T-helper 2 cell treated with Interferon-gamma antibody and Interleukin-4, amounts not matched to agents 5 μg/mL and 100 μg/mL, for 36 hours (primary cell): Measurements from ENCODE around the gene ENPP6.

Experiments used
- DNase-seq: peaks from one replicate; pipeline ENCODE4 v3.0.0; 2021; ENCODE audit warnings: low spot score
- H3K27ac Mint-ChIP-seq: one replicate; pipeline ENCODE4 v1.8.0; 2021; ENCODE audit warnings: mild to moderate bottlenecking, mixed read lengths
- H3K27me3 Mint-ChIP-seq: one replicate; pipeline ENCODE4 v1.8.0; 2021; ENCODE audit warnings: low read depth, mixed read lengths
- H3K36me3 Mint-ChIP-seq: one replicate; pipeline ENCODE4 v1.8.0; 2021; ENCODE audit warnings: low read depth, mixed read lengths
- H3K4me1 Mint-ChIP-seq: one replicate; pipeline ENCODE4 v1.8.0; 2021; ENCODE audit warnings: low read depth, mixed read lengths
- H3K4me3 Mint-ChIP-seq: one replicate; pipeline ENCODE4 v1.8.0; 2022; ENCODE audit warnings: mild to moderate bottlenecking, moderate library complexity, mixed read lengths
- H3K9me3 Mint-ChIP-seq: one replicate; pipeline ENCODE4 v1.8.0; 2021; ENCODE audit warnings: mixed read lengths

The ENPP6 gene

DNA sequence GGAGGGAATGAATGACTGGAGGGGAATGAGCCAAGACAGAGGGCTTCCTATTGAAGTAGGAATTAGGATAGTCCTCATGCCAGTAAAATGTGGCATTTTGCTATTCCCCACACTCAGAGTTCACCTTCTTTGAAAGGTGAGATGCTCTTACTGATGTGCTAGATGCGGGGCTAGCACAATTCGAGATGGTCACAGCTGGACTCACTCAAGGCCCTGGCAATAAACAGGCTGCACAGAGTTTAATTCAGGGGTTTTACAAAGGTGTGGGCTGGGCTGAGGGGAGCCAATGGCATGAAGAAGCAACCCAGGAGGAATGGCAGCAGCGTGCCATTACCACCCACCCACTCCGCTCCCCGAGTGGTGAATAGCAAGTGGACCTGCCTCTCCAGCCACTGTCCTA lies 55.1 kb downstream of the ENPP6 start:
- Mint-ChIP-seq H3K4me1 (no peaks in the 10 kb centered on the region), H3K27ac (no peak overlapping the region), H3K4me3 (no peak overlapping the region), H3K36me3 (no peaks in the 10 kb centered on the region), H3K9me3 (no peaks in the 10 kb centered on the region), H3K27me3 (peaks cover 52% of the 10 kb centered on the region)
- no peak for DNase-seq

DNA sequence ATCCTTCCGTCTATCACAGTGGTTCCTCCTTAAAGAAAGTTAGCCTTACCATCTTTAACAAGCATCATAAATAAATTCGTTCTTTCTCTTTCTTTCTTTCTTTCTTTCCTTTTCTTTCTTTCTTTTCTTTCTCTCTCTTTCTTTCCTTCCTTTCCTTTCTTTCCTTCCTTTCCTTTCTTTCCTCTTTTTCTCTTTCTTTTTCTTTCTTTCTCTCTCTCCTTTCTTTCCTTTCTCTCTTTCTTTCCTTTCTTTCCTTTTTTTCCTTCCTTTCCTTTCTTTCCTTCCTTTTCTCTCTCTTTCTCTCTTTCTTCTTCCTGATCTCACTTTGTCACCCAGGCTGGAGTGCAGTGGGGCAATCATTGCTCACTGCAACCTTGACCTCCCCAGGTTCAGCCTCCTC lies 60.4 kb downstream of the ENPP6 start:
- H3K4me1 Mint-ChIP-seq, result no peaks in the 10 kb centered on the region
- H3K9me3 Mint-ChIP-seq, result no peaks in the 10 kb centered on the region
- no peaks in the 10 kb centered on the region for H3K36me3 Mint-ChIP-seq
- H3K27me3 Mint-ChIP-seq, result peaks cover 33% of the 10 kb centered on the region
- DNase-seq, result no peak
- H3K4me3 Mint-ChIP-seq, result no peak overlapping the region
- H3K27ac Mint-ChIP-seq, result no peak overlapping the region

DNA sequence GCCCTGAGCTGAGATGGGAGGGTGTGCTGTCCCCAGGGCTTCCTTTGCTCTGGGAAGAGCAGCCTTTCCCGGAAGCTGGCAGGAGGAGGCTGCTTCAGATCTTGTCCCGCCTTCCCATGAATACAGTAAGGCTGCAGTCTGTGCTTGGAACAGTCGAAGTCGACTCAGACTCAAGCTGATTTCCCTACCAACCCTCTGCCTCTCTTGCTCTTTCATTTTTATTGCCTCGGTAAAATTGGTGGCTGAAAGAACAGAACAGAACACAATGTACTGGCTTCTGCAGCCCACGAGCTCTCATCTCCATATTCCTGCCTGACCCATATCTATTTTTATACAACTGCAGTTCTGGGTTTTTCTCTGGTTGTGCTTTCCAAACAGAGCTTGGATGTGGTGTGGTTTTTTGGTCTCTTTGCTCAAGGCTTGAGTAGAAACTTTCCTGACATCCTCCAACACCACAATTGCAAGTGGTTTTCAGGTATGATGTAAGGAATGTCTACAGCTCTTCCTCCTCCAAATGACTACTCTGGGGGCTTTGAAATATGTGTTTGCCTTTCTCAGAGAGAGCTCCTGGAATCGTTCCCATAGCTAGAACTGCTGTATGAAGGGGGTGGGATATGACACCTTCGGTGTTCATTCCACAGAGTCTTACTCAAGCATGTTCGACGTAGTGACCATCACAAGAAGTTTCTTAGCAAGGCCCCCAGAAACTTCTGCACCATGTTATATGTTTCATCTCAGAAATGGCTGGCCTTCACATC lies 61.3 kb downstream of the ENPP6 start:
- peaks cover 28% of the 10 kb centered on the region for H3K27me3 Mint-ChIP-seq
- no peaks in the 10 kb centered on the region for H3K4me1 Mint-ChIP-seq
- H3K9me3 Mint-ChIP-seq, result no peaks in the 10 kb centered on the region
- no peaks in the 10 kb centered on the region for H3K36me3 Mint-ChIP-seq
- H3K27ac Mint-ChIP-seq, result no peak overlapping the region
- no peak overlapping the region for H3K4me3 Mint-ChIP-seq
- DNase-seq, result no peak

DNA sequence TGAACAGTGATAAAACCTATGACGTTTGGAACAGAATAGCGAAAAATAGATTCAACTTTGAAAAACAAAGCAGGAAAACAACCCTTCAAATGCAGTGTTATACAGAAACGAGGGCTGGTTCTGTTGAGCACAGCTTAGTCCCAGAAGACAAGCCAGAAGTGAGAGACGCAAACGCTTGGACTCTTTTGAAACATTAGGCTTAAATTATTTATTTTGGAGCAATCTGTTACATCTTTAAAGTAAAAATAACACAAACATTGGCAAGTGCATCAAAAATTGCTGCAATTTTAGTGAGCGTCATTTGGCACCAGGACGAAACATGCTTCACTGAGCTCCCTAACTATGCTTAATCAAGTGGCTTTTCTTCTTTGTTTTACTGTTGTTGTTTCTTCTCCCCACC lies 63.5 kb downstream of the ENPP6 start:
- Mint-ChIP-seq H3K9me3 (no peaks in the 10 kb centered on the region), H3K4me1 (peaks cover under 1% of the 10 kb centered on the region), H3K27me3 (peaks cover 16% of the 10 kb centered on the region), H3K36me3 (no peaks in the 10 kb centered on the region), H3K4me3 (no peak overlapping the region), H3K27ac (no peak overlapping the region)
- no peak for DNase-seq

DNA sequence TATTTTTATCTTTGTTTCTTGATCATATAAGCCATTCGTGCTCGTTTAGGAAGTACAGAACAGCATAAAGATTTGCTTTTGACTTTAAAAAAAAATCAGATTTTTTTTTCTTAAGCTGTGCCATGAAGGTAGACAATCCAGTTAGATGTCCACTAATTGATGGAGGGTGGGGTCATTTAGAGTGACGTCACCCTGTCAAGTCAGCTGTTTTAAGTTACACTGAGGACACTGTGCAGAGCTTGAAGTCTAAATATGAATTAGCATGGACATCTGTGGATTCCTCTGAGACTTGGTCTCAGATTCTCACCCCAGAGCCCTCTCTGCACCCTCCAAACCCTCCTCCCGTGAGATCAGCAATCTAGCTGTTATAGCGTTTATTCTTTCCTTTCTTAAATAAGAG lies 63.9 kb downstream of the ENPP6 start:
- Mint-ChIP-seq H3K27ac (no peak overlapping the region), H3K27me3 (peaks cover 12% of the 10 kb centered on the region), H3K9me3 (no peaks in the 10 kb centered on the region), H3K4me1 (peaks cover 3% of the 10 kb centered on the region), H3K4me3 (no peak overlapping the region), H3K36me3 (no peaks in the 10 kb centered on the region)
- no peak for DNase-seq

DNA sequence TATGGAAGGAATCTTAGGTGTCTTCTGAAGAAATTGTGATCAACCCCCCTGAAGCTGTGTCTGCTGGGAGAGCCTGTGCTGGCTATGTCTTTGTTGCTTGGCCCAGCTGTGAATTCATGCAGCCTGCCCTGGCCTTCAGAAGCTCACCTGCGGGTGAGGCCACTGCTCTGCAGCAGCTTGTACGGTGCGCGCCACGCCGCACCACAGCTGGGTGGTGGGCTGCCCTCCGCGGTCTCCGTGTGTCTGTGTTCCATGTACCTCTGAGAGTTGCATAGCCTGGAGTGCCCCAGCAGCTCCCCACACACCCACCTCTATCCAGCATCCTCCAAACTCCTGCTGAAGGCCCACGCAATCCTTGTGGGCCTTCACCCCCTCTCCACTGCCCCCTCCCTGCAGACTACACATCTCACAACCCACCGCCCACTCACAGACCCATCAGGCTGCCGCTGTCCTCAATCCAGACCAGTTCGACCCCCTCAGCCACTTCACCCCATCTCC lies 65.6 kb downstream of the ENPP6 start:
- no peak overlapping the region for H3K27ac Mint-ChIP-seq
- peaks cover 8% of the 10 kb centered on the region for H3K27me3 Mint-ChIP-seq
- no peaks in the 10 kb centered on the region for H3K36me3 Mint-ChIP-seq
- peaks cover 13% of the 10 kb centered on the region for H3K4me1 Mint-ChIP-seq
- H3K4me3 Mint-ChIP-seq, result no peak overlapping the region
- H3K9me3 Mint-ChIP-seq, result no peaks in the 10 kb centered on the region
- no peak for DNase-seq

DNA sequence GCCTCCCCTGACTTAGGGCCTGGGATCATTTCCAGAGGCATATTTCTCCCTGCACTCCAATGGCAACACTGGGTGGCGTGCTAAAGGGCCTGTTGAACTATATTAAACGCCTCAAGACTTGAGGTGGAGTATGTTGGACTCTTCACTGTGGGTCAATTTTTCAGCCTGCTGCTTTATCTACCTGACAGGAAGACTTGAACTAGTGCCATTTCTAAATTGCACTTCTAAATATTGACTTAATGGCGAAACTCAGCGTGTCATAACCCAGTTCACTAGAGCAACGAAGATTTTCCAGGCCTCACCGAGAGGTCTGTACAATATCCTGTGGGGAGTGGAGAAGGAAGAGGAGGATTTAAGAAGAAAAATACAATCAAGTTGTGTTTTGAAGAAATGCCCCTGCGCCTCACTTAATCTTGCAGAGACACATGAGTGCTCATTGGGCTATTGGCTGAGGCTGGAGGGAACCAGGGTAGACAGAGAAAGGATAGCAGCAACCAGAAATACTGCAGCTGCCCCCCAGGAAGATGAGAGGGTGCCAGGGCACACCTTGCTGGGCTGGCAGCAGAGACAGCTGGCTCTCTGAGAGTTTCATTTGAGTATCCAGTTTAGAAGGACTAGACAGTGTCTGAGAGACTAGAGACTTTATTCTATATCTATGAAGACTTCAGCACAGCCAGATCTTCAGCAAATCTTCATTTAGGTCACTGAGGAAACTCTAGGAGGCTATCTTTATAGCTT lies 67.4 kb downstream of the ENPP6 start:
- H3K36me3 Mint-ChIP-seq, result no peaks in the 10 kb centered on the region
- peaks cover 13% of the 10 kb centered on the region for H3K4me1 Mint-ChIP-seq
- H3K4me3 Mint-ChIP-seq, result no peak overlapping the region
- DNase-seq, result no peak
- no peak overlapping the region for H3K27ac Mint-ChIP-seq
- H3K9me3 Mint-ChIP-seq, result no peaks in the 10 kb centered on the region
- H3K27me3 Mint-ChIP-seq, result peaks cover under 1% of the 10 kb centered on the region

DNA sequence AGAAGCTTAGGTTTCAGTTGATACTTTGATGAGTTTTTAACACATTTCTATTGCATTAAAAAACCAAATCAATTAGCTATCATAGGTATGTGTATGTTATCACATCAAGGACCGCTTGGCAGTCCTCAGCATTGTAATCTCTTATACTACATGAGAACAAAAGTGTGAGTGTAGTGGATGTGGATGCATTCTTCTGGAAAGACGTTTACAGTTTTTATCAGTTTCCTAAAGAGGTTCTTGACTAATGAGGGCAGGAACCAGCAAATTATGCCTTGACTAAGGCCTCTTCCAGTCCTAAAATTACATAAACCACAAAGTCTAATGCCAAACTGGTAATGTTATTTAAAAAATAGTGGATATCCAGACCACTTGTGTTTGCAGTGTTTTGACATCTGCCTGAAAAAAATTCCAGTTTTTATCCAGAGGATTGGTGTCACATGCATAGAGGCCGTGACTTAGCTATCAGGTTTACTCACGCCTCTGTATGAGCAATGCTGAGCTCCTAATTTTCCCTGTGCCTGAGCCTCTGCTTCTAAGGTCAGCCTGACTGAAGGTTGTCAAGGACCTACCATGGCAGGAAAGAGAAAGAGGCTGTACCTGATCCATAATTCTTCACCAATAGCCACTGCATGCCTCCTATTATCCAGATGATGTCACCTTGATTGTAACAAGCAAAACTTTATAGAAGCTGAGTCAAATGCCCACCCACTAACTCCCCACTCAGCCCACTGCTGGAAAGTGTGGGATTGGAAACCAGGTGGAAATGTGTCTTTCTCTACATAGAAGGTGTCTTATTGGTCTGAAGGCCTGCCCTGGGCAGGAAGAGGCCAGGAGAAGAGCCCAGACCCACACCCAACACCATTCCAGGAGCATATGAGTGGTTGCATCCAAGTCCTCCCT lies 68.7 kb downstream of the ENPP6 start:
- no peak for DNase-seq
- no peaks in the 10 kb centered on the region for H3K9me3 Mint-ChIP-seq
- H3K4me3 Mint-ChIP-seq, result peak overlapping the region; percentile 5
- H3K27me3 Mint-ChIP-seq, result no peaks in the 10 kb centered on the region
- no peak overlapping the region for H3K27ac Mint-ChIP-seq
- peaks cover 13% of the 10 kb centered on the region for H3K4me1 Mint-ChIP-seq
- no peaks in the 10 kb centered on the region for H3K36me3 Mint-ChIP-seq

DNA sequence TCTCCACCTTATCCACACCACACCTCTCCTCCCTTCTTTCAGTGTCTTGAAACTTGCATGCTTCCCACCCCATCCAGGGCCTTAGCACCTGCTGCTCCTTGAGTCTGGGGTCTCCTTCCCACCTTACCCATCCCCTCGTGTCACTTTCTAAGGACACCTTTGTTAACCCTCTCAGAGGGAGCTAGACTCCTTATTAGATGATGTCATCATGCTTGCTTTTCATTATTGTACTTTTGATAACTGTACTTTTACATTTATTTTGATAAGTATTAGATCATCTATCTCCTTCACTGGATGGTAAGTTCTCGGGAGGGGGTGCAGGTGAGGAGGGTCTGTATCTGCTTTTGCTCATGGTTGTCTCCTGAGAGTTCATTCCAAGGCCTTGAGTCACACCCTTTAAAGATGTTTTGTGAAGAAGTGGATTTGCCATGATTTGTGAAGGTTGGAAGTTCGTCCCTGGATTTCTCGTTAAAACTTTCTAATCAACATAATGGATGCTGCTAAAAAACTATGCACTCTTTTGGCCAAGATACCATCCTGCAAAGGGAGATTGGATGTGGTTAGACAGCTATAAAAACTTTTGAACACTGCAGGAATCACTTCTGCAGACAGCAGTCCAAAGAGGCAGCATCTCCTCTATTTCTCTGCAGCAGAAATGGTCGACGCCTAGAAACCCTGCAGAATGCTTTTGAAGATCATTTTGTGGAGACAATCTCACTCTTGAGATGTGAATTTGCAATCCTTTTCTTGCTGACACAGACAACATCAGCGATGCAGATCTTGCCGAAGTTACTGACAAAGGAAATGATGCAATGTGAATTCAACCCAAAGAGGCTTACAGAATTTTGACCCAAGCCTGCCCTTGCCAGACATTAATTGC lies 69.6 kb downstream of the ENPP6 start:
- no peaks in the 10 kb centered on the region for H3K9me3 Mint-ChIP-seq
- peaks cover 13% of the 10 kb centered on the region for H3K4me1 Mint-ChIP-seq
- DNase-seq, result no peak
- peak overlapping the region; percentile 5 for H3K4me3 Mint-ChIP-seq
- H3K36me3 Mint-ChIP-seq, result no peaks in the 10 kb centered on the region
- no peaks in the 10 kb centered on the region for H3K27me3 Mint-ChIP-seq
- peak overlapping the region; percentile 37 for H3K27ac Mint-ChIP-seq

DNA sequence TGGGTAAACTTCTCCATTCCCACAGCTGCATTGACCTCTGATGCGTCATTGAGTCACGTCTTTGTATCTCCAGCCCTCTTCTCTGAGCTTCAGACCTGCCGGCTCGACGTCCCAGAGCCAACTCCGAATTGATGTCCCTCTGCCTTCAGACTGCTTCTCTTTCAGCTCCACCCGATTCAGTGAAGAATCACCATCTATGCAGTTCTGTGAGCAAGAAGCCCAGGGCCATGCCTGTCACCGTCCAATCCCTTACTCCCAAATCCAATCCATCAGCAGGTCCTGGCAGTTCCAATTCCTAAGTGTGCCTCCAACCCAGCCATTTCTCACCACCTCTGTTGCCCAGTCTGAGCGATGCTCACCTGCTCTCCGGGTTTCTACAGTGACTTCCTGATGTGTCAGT lies 70.7 kb downstream of the ENPP6 start:
- Mint-ChIP-seq H3K27me3 (no peaks in the 10 kb centered on the region), H3K27ac (no peak overlapping the region), H3K4me3 (no peak overlapping the region), H3K9me3 (no peaks in the 10 kb centered on the region), H3K36me3 (no peaks in the 10 kb centered on the region), H3K4me1 (peaks cover 13% of the 10 kb centered on the region)
- no peak for DNase-seq

DNA sequence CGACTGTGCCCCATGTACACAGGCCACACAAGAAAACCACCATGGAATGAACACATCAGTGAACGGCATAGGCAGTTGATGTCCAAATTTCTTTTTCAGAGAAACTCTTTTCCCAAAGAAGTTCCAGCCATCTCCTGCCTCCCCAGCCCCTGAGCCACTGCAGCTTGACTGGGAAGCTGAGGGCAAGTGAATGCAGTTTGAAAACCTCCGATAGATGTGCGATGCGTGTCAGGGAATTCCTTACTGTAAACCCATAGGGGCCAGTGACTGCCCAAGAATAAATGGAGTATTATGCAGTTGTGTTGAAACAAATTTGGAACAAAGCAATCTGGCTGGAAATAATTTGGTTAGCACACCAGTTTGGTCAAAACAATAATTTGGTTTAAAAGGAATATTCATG lies 72.1 kb downstream of the ENPP6 start:
- no peak overlapping the region for H3K4me3 Mint-ChIP-seq
- peaks cover 13% of the 10 kb centered on the region for H3K4me1 Mint-ChIP-seq
- DNase-seq, result no peak
- no peak overlapping the region for H3K27ac Mint-ChIP-seq
- H3K9me3 Mint-ChIP-seq, result no peaks in the 10 kb centered on the region
- peaks cover 3% of the 10 kb centered on the region for H3K27me3 Mint-ChIP-seq
- H3K36me3 Mint-ChIP-seq, result no peaks in the 10 kb centered on the region

DNA sequence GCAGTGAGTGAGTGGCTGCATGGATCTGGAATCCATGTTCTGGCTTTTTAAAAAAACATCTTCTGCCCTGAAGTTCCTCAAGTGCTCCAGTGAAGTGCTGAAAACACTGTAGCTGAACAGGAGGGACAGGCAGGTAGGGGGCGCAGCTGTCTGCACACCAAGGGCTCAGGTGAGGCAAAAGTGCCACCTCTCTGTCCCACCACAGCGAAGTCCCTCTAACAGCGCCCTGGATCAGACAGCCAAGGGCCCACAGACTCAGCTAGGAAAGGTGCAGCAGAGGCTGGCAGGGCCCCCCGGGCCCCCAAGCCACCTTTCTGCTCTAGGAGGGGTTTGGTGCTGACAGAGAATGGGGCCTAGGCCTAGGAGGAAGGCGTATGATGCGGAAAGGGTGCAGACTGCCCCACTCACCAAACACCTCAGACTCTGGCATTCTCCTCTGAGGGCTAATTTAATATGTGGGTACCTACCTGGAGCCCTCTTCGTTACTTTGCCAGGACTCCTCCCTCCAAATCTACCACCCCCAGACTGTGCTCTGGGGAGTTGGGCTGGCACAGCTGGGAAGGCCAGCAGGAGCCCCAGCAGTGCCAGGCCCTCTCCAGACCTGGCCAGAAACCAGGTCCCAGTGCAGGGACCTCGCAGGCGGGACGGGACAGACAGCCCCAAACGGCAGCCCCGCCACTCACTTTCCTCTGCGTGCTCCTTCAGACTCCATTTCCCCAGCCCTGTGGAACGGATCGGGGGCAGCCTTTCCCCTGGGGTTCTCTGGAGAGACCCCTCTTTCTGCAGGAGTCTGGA lies 73.7 kb downstream of the ENPP6 start:
- no peak for DNase-seq
- Mint-ChIP-seq H3K4me3 (no peak overlapping the region), H3K36me3 (no peaks in the 10 kb centered on the region), H3K27ac (no peak overlapping the region), H3K4me1 (peaks cover 11% of the 10 kb centered on the region), H3K9me3 (no peaks in the 10 kb centered on the region), H3K27me3 (peaks cover 3% of the 10 kb centered on the region)
